GM18870 (cell line): ENCODE measurements around the gene USP35.
"Not testable (repeated sequence)": the region's sequence is repeated elsewhere in the genome, so short reads cannot be mapped to it uniquely, and the experiment has no call there.

Experiments used
- ATAC-seq: cut with Tn5 transposase; IDR thresholded peaks from one replicate; pipeline ENCODE4 v1.9.1; 2021; ENCODE audit warnings: moderate library complexity; ENCODE audit not compliant: unreplicated experiment

The USP35 gene

GRCh38 chr11:78168539-78169477 is 19.9 kb upstream of the USP35 start:
- no peak for ATAC-seq

- no peak for ATAC-seq
Observed at GRCh38 chr11:78170413-78170812, 18.3 kb upstream of the USP35 start.

DNA sequence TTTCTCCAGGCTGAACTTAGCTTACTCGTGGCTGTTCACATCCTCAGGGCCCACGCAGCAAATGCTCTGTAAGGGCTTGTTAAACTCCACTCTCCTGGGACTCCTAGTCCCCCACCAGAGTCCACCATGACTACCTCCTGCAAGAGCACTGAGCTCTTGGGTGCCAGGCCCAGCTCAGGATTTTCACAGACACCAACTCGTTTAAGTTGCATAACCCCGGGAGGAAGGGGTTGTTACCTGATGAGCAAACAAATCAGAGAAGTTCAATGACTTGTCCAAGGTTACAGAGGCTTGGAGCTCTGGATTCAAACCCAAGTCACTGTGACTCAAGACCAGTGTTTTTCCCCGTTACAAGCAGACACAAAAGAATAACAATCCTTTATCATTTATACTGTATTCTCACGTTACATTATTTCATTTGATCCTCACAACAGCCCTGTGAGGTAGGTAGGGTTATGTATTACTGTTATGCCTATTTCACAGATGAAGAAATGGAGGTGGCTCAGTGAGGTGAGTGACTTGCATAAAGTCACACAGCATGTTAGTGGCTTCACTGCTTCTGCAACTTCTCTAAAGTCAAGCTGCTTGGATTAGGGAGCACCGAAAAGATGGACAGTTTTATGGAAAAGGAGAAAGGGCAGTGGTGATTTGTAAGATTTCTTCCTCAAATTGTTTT is 17.7 kb upstream of the USP35 start:
- no peak for ATAC-seq

DNA sequence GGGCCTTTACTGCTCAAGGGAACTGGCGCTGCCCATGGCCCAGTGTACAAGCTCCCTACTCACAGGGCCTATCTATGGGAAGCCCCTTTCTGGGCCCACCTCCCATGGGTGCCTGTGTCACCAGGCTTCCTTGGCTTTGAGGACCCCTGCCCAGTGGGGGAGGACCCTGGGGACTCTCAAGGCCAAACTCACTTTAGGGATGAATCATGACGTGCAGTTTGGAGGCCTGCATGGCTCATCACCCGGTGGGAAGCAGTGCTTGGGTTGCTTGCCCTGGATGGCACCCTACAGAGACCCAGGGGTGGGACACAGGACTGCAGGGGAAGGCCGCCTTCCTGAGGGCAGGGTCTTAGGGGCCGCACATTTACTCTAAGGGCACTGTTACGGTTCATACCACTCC is 16.8 kb upstream of the USP35 start:
- no peak for ATAC-seq

GRCh38 chr11:78175862-78176261 is 12.9 kb upstream of the USP35 start:
- not testable (repeated sequence) for ATAC-seq

DNA sequence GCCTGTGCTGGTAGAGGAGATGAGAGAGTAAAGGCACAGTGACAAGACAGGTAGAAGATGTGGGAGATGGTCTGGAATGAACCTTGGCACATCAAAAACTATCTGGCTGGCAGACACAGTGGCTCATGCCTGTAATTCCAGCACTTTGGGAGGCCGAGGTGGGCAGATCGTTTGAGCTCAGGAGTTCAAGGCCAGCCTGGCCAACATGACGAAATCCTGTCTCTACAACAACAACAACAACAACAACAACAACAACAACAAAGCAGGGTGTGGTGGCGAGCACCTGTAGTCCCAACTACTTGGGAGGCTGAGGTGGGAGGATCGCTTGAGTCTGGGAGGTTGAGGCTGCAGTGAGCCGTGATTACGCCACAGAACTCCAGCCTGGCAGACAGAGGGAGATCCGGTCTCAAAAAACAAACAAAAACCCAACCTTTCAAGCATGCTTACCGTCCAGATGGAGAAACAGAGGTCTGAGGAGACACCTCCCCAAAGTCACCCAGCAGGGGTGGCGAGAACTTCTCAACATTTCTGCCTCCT is 12.0 kb upstream of the USP35 start:
- no peak for ATAC-seq

GRCh38 chr11:78177216-78177615 is 11.5 kb upstream of the USP35 start:
- ATAC-seq = no peak

DNA sequence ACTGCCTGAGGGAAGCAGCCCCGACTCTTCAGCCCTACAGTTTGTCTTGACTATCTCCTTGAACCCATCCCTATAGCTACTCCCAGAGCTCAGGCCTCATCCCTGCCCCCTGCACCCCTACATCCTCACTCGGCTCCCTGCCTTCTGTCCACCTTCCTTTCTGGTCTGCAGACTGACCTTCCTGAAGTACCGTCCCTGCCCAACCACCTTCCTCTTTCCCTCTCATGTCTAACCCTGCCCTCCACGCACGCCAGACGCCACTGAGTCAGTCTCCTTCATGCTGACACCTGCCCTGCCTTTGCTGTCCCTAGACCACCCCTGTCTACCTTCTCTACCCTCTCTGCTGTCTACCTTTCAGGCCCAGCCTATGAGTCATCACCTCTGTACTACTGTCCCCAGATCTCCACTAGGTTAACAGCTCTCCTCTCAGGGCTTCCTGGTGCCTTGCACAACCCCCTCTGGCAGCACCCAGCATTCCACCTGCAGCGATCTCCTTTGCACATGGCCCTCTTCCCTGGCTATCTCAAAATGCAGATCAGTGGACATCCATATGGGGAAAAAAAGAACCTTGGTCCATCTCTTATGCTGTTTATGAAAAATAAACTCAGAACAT is 9.2 kb upstream of the USP35 start:
- ATAC-seq = no peak

- no peak for ATAC-seq
Observed at GRCh38 chr11:78180751-78181150, 8.0 kb upstream of the USP35 start.

GRCh38 chr11:78181185-78181584 is 7.5 kb upstream of the USP35 start:
- ATAC-seq = no peak

DNA sequence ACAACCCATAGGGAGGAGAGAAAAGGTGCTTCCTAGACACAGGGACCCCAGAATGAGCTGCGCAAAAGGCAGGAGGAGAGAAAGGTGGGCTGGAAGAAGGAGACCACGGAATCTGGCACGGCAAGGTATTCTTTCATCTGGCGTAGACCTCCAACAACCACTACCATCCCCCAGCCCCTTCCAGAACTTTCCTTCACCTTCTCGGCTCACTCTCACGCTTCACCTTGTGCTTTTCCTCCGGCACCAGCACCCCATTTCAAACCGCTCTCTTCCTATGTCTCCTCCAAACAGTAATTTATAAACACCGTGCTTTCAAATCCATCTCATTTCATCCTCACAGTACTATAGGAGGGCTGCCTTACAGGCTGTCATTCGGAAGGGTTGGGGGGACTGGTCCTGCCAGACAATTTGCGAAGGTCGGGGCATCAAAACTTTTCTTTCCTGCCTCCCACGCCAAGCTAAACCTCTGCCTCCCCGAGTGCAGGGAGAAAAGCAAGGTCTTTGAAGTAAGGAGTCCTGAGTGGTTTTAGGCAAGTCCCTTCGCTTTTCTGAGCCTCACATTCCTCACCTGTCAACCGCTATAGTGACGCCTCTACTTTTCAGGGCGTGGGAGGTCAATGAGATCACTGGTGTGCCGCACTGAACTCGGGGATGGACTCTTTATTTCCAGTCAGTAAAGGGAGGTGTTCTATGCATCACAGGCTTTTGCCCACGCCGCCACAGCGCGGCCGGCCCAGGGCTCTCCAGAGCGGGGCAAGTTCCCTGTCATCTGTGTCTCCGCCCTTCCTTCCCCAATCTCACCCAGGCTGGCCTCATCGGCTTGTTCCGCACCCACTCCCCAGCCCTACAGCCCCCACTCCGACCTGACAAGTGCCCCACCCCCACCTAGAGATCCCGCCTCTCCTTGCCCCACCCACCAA is 1.1 kb upstream of the USP35 start:
- peak; percentile 19 for ATAC-seq

GRCh38 chr11:78189174-78189724 is 530 bp downstream of the USP35 start:
- ATAC-seq = no peak

DNA sequence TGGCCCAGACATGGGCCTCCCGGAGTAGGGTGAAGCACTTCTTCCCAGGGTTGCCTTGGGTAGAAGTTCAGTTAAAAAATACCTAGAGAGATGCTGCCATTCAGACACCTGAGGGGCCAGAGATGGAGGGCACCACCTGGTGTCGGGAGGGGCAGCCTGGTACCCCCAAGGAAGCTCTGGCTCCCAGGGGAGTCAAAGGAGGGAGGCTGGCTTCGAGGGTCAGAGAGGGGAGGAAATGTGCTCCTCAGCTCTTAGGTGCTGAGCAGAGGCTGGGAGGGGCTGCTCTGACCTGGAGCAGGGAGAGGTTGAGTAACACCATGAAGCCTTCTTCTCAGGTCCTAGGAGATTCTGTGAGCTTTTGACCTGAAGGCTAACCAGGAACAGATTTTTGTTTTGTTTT is 1.1 kb downstream of the USP35 start:
- no peak for ATAC-seq

GRCh38 chr11:78190374-78190773 is 1.7 kb downstream of the USP35 start:
- ATAC-seq = no peak

- no peak for ATAC-seq
Observed at GRCh38 chr11:78190871-78191538, 2.3 kb downstream of the USP35 start.

DNA sequence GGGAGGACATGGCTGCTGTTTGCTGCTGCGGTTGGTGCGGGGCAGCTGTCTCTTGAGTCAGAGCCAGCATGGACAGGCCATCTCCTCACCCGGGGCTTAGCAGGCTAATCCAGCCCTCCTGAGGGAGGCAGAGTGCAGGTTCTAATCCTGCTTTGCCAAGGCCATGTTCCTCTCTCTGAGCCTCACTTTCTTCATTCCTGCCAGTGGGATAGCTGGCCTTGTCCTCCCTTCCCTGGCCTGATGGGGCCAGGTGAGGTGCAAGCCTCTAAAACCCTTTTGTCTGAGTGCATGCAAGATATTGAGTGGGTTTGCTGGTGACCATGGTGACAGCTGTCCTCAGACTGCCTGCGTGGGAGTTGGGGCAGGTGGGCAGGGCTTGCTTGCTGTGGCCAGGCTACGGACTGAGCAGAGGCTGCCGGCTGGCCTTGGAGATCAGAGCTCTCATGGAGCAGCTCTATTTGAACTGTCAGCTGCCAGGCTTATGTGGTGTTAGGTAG is 3.6 kb downstream of the USP35 start:
- ATAC-seq = no peak

DNA sequence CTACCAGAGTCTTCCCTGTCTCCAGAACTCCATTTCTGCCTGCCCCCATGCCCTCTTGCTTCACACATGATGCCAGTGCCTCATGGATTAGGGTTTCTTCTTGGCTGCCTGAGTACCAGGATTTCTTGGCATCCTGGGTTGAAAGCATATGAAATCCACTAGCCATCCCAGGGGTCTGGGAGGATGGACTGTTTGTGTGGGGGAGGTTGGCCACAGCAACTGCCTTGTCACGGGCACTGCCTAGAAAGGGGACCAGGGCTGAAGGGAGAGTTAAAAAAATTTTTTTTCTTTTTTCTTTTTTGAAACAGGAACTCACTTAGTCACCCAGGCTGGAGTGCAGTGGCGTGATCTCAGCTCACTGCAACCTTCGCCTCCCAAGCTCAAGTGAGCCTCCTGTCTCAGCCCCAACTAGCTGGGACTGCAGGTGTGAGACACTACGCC is 4.2 kb downstream of the USP35 start:
- ATAC-seq = no peak

GRCh38 chr11:78193806-78194205 is 5.1 kb downstream of the USP35 start:
- ATAC-seq = no peak

- no peak for ATAC-seq
Observed at GRCh38 chr11:78194490-78194889, 5.8 kb downstream of the USP35 start.
